K562 treated with DMSO at 1 percent for 12 hours (cell line): ENCODE measurements around the gene PMCH. TPM values are rescaled to one million over a fixed set of nuclear protein-coding genes. Genes with fewer than 3 reads are reported as not detected.

Experiments
- total RNA-seq: library from RNA; unstranded; fragments of 300-600 nt; gene quantifications from 2 replicates; pipeline ENCODE4 v1.2.3, GENCODE V29; 2022; ENCODE audit not compliant: insufficient read depth

Gene PMCH, protein sequence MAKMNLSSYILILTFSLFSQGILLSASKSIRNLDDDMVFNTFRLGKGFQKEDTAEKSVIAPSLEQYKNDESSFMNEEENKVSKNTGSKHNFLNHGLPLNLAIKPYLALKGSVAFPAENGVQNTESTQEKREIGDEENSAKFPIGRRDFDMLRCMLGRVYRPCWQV
- total RNA-seq: not detected in 2 replicates

DNA sequence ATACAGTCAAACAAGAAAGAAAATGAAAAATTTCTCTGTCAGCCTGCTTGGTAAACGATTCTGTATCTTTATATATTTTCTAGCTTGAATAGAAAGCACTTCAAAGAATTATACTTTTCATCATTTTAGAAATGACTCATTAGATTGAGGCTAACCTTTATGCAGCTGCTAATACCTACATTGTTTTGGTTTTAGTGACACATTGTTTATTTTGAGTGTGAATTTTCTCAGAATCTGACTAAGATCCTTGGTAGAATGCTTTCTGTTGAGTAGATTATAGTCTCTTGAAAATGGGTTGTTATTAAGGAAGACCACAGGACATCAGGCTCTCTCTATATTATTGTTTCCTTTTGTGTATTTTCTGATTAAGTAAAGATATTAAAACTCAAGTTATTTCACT is at the start of gene PMCH:
TSS of gene PMCH (minus strand) at position 45 of the 400 bp plus-strand sequence. CDS start 63 bp downstream, outside the sequence.

Other genes with a start within 250 kb of the PMCH start
- gene WASHC3, start 135.8 kb downstream of the PMCH start, total RNA-seq: 19.8 and 27.8 TPM in 2 replicates
- 55.7 and 81.1 TPM in 2 replicates for gene NUP37, start 77.7 kb downstream of the PMCH start, total RNA-seq
- gene PARPBP, start 77.7 kb downstream of the PMCH start, total RNA-seq: 11.3 and 24.5 TPM in 2 replicates